ENCODE data around the gene CEP120.
"Not testable (repeated sequence)": the region's sequence is repeated elsewhere in the genome, so short reads cannot be mapped to it uniquely, and the experiment has no call there.

Gene CEP120

DNA sequence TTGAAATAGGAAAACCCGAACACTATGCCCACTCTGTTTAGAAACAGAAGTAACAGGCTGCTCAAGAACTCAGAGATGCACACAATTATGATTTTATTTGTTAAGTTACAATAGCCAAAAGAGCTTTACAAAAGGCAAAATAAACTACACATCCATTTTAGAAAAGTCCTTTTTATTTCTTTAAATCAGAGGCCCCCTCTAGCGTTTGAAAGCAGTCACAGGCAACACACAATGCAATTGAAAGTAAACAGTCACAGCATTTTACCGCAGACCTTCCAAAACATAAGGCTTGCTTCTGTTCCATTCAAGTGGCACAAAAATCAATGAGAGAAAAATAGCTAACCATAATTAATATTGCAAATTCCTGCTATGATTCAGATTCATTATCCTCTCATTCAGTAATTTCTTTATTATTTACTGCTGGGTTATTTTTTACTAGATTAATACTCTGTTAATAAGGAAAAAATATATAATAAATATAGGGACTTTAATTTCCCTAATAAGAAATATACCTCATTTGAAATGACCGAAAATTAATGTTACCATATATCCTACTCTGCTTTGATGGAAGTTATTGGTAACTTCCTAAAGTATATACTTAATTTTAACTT is 78.3 kb downstream of the CEP120 start:
- H3K9me3 ChIP-seq (replicated peaks; ENCODE audit: low read length), result no peaks in the 10 kb centered on the region
- H3K9ac ChIP-seq (ENCODE audit: low read depth, low read length), result no peak overlapping the region
- no peak overlapping the region for H3K4me3 ChIP-seq (ENCODE audit: low read length)
- H3K27me3 ChIP-seq (ENCODE audit: control insufficient read depth, insufficient read depth, low read length), result no peaks in the 10 kb centered on the region
- no peaks in the 10 kb centered on the region for H3K4me1 ChIP-seq (ENCODE audit: control insufficient read depth, insufficient read depth, low read length)
- no peak overlapping the region for H3K4me2 ChIP-seq (ENCODE audit: low read length)
- no peaks in the 10 kb centered on the region for H3K36me3 ChIP-seq (ENCODE audit: insufficient read depth, low read length)

DNA sequence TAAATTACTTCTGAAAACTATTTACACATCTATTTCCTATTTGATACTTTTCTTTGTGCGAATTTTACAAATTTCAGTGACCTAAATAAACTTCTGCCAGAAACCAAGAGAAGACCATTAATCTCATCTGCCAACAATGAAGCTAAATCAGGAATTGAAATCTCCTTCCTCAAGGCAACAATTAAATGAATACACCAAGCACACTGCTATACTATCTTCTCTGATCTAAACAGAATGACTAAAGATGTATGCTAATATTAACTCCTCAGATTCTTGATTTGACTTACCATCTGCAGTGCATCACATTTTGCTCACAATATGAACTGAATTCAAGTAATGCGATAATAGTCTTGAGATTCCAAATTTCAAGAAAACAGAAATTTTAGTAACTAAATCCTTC is 82.3 kb downstream of the CEP120 start:
- Histone ChIP-seq H3K4me2 (ENCODE audit: low read length) (no peak overlapping the region), H3K27me3 (ENCODE audit: control insufficient read depth, insufficient read depth, low read length) (no peaks in the 10 kb centered on the region), H3K4me1 (ENCODE audit: control insufficient read depth, insufficient read depth, low read length) (no peaks in the 10 kb centered on the region), H3K9ac (ENCODE audit: low read depth, low read length) (no peak overlapping the region), H3K36me3 (ENCODE audit: insufficient read depth, low read length) (no peaks in the 10 kb centered on the region), H3K9me3 (replicated peaks; ENCODE audit: low read length) (no peaks in the 10 kb centered on the region), H3K4me3 (ENCODE audit: low read length) (no peak overlapping the region)

DNA sequence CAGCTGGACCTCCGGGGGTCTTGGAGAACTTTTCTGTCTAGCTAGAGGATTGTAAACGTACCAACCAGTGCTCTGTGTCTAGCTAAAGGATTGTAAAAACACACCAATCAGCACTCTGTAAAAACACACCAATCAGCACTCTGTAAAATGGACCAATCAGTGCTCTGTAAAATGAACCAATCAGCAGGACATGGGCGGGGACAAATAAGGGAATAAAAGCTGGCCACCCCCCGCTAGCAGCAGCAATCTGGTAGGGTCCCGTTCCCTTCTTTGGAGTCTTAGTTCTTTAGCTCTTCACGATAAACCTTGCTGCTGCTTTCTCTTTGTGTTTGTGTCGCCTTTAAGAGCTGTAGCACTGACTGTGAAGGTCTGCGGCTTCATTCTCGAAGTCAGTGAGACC is 114.8 kb downstream of the CEP120 start:
- H3K9me3 ChIP-seq (replicated peaks; ENCODE audit: low read length); H3K27me3 ChIP-seq (ENCODE audit: control insufficient read depth, insufficient read depth, low read length); H3K4me1 ChIP-seq (ENCODE audit: control insufficient read depth, insufficient read depth, low read length); H3K36me3 ChIP-seq (ENCODE audit: insufficient read depth, low read length); H3K9ac ChIP-seq (ENCODE audit: low read depth, low read length); H3K4me3 ChIP-seq (ENCODE audit: low read length); H3K4me2 ChIP-seq (ENCODE audit: low read length): not testable (repeated sequence)

DNA sequence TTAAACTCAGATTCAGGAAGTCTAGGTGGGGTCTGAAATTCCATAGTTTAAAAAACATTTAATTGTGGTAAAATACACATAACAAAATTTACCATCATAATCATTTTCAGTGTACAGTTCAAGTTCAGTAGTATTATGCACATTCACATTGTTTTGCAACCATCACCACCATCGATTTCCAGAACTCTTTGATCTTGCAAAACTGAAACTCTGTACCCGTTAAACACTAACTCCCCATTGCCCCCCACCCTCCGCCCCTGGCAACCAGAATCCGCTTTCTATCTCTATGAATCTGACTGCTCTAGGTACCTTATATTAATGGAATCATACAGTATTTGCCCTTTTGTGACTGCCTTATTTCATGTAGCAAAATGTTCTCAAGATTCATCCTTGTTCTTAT is 117.5 kb downstream of the CEP120 start:
- Histone ChIP-seq H3K4me3 (ENCODE audit: low read length) (no peak overlapping the region), H3K36me3 (ENCODE audit: insufficient read depth, low read length) (no peaks in the 10 kb centered on the region), H3K9ac (ENCODE audit: low read depth, low read length) (no peak overlapping the region), H3K27me3 (ENCODE audit: control insufficient read depth, insufficient read depth, low read length) (no peaks in the 10 kb centered on the region), H3K4me1 (ENCODE audit: control insufficient read depth, insufficient read depth, low read length) (no peaks in the 10 kb centered on the region), H3K4me2 (ENCODE audit: low read length) (no peak overlapping the region), H3K9me3 (replicated peaks; ENCODE audit: low read length) (no peaks in the 10 kb centered on the region)

DNA sequence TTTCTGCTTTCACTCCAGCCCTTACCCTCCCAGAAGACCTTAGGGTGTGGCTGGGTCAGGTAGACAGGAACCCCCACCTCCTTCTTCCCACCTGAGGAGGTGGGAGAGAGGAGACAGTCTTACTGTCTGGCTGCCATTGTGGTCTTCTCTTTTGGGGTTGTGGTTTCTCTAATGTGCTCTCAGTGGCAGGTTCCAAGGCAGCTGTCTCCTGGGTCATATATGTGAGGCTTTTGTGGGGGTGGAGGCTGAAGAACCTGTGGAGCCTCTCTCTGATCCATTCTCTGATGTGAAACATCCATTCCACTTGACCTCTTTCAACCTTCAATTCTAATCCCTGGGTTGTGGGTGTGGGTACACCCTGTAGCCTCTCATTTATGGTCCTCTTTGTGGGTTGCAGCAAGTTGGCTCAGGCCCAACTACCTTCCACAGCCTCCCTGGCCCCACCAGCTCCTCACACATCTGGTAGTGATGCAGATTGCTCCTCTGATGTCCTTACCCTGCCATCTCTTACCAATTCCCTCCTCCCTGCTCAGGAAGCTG is 118.4 kb downstream of the CEP120 start:
- no peak overlapping the region for H3K4me3 ChIP-seq (ENCODE audit: low read length)
- no peak overlapping the region for H3K4me2 ChIP-seq (ENCODE audit: low read length)
- no peak overlapping the region for H3K9ac ChIP-seq (ENCODE audit: low read depth, low read length)
- H3K36me3 ChIP-seq (ENCODE audit: insufficient read depth, low read length), result no peaks in the 10 kb centered on the region
- H3K27me3 ChIP-seq (ENCODE audit: control insufficient read depth, insufficient read depth, low read length), result no peaks in the 10 kb centered on the region
- H3K4me1 ChIP-seq (ENCODE audit: control insufficient read depth, insufficient read depth, low read length), result no peaks in the 10 kb centered on the region
- no peaks in the 10 kb centered on the region for H3K9me3 ChIP-seq (replicated peaks; ENCODE audit: low read length)

DNA sequence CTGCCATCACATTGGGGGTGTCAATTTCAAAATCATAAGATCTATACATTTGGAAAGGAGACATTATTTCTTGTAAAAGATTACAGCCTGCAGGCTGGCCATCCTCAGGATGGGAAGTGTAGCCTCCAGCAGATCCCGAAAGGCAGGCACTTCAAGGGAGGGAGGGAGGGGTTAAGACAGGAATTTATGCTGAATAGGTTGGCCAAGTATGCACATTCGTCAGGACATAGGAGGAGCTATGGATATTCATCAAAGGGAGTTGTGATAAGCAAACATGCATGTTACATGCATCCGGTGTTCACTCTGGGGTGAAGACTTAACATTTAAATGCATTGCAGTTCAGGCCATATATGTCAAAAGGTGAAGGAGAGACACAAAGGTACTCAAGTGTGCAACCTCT is 119.4 kb downstream of the CEP120 start:
- H3K36me3 ChIP-seq (ENCODE audit: insufficient read depth, low read length), result no peaks in the 10 kb centered on the region

DNA sequence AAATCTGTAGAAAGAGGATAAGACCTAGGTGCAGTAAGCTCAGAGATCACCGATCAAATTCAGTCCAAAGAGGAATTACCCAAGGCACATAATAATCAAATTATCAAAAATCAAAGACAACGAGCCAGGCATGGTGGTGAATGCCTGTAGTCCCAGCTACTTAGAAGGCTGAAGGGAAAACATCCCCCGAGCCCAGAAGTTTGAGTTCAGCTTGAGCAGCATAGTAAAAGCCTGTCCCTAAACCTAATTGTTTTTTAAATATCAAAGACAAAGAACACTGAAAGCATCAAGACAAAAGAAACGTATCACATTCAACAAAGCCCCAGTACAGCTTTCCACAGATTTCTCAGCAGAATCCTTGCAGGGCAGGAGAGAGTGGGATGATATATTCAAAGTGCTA is 122.9 kb downstream of the CEP120 start:
- Histone ChIP-seq H3K4me1 (ENCODE audit: control insufficient read depth, insufficient read depth, low read length) (no peaks in the 10 kb centered on the region), H3K4me3 (ENCODE audit: low read length) (no peak overlapping the region)

More for the DNA sequence above, 119.4 kb downstream of the CEP120 start:
- H3K9me3 ChIP-seq (replicated peaks; ENCODE audit: low read length), result no peaks in the 10 kb centered on the region
- no peak overlapping the region for H3K9ac ChIP-seq (ENCODE audit: low read depth, low read length)
- H3K4me3 ChIP-seq (ENCODE audit: low read length), result no peak overlapping the region
- no peaks in the 10 kb centered on the region for H3K27me3 ChIP-seq (ENCODE audit: control insufficient read depth, insufficient read depth, low read length)
- no peaks in the 10 kb centered on the region for H3K4me1 ChIP-seq (ENCODE audit: control insufficient read depth, insufficient read depth, low read length)
- H3K4me2 ChIP-seq (ENCODE audit: low read length), result no peak overlapping the region

DNA sequence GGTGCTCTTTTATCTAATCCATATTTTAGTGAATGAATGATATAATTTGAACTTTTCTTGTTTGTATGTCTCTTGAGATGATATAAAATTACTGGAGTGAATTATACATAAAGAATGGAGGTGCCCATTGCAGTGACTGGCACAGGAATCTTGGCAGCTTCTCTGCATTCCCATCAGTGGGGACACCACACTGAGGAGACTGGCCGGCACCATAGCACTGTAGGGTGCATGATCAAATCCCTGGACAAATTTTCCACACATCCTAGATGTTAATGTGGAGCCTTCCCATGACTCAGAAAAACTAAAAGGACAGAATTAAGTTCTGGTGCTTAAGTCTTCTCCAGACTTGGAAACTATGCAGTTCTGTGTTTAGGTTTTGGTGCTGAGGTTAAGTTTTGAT is 124.1 kb downstream of the CEP120 start:
- Histone ChIP-seq H3K9me3 (replicated peaks; ENCODE audit: low read length) (no peaks in the 10 kb centered on the region), H3K9ac (ENCODE audit: low read depth, low read length) (no peak overlapping the region), H3K4me1 (ENCODE audit: control insufficient read depth, insufficient read depth, low read length) (no peaks in the 10 kb centered on the region), H3K36me3 (ENCODE audit: insufficient read depth, low read length) (no peaks in the 10 kb centered on the region), H3K4me2 (ENCODE audit: low read length) (no peak overlapping the region), H3K27me3 (ENCODE audit: control insufficient read depth, insufficient read depth, low read length) (no peaks in the 10 kb centered on the region), H3K4me3 (ENCODE audit: low read length) (no peak overlapping the region)

More for the DNA sequence above, 122.9 kb downstream of the CEP120 start:
- H3K9ac ChIP-seq (ENCODE audit: low read depth, low read length), result no peak overlapping the region
- H3K4me2 ChIP-seq (ENCODE audit: low read length), result no peak overlapping the region
- no peaks in the 10 kb centered on the region for H3K36me3 ChIP-seq (ENCODE audit: insufficient read depth, low read length)
- H3K27me3 ChIP-seq (ENCODE audit: control insufficient read depth, insufficient read depth, low read length), result no peaks in the 10 kb centered on the region
- no peaks in the 10 kb centered on the region for H3K9me3 ChIP-seq (replicated peaks; ENCODE audit: low read length)

DNA sequence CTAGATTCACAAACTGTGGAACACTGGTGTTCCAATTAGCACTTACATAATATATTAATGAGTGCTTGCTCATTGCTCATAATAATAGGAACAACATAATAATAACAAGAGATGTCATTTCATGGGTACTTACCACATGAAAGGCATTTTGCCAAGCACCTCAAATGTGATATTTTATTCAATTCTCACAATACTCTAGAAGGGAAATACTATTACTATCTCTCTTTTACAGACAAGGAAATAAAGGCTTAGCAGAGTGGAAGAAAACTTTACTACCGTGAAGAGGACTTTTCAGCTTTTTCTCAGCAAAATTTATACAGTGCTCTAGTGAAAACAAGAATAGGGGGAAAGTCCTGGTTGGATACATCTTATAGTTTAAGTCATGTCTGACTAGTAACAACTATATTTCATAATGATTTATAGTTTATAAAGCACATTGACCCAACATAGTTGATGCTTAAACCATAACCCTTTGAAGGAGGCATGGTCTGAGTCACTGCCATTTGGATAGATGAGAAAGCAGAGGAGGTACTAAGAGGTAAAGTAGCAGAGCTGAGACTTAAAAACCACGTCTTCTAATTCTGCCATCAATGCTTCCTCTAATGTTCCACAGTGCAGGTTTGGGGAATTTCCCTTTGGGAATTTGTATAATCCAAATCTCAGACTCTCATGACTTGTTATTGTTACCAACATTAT is 124.7 kb downstream of the CEP120 start:
- no peak overlapping the region for H3K9ac ChIP-seq (ENCODE audit: low read depth, low read length)
- no peaks in the 10 kb centered on the region for H3K9me3 ChIP-seq (replicated peaks; ENCODE audit: low read length)
- H3K36me3 ChIP-seq (ENCODE audit: insufficient read depth, low read length), result no peaks in the 10 kb centered on the region
- no peaks in the 10 kb centered on the region for H3K27me3 ChIP-seq (ENCODE audit: control insufficient read depth, insufficient read depth, low read length)
- H3K4me2 ChIP-seq (ENCODE audit: low read length), result no peak overlapping the region
- no peaks in the 10 kb centered on the region for H3K4me1 ChIP-seq (ENCODE audit: control insufficient read depth, insufficient read depth, low read length)
- H3K4me3 ChIP-seq (ENCODE audit: low read length), result no peak overlapping the region

DNA sequence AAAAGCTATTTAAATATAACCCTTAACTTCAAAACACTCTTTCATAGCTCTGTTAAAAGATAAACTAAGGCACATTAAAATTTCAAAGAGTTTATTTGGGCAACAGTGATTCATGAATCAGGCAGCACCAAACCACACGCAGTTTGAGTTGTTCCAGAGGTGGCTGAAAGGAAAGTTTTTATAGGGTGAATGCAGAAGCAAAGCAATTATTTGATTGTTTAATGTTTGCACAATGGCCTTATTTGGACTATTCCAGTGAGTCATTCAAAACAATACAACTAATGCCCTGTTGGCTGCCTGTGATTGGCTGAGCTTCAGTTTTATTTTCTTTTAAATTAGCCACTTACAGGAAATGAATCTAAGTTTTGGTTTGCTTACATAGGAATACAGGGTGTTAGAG is 125.3 kb downstream of the CEP120 start:
- no peaks in the 10 kb centered on the region for H3K9me3 ChIP-seq (replicated peaks; ENCODE audit: low read length)
- no peak overlapping the region for H3K4me2 ChIP-seq (ENCODE audit: low read length)
- H3K4me1 ChIP-seq (ENCODE audit: control insufficient read depth, insufficient read depth, low read length), result no peaks in the 10 kb centered on the region
- no peak overlapping the region for H3K9ac ChIP-seq (ENCODE audit: low read depth, low read length)
- H3K27me3 ChIP-seq (ENCODE audit: control insufficient read depth, insufficient read depth, low read length), result no peaks in the 10 kb centered on the region
- H3K4me3 ChIP-seq (ENCODE audit: low read length), result no peak overlapping the region
- no peaks in the 10 kb centered on the region for H3K36me3 ChIP-seq (ENCODE audit: insufficient read depth, low read length)

DNA sequence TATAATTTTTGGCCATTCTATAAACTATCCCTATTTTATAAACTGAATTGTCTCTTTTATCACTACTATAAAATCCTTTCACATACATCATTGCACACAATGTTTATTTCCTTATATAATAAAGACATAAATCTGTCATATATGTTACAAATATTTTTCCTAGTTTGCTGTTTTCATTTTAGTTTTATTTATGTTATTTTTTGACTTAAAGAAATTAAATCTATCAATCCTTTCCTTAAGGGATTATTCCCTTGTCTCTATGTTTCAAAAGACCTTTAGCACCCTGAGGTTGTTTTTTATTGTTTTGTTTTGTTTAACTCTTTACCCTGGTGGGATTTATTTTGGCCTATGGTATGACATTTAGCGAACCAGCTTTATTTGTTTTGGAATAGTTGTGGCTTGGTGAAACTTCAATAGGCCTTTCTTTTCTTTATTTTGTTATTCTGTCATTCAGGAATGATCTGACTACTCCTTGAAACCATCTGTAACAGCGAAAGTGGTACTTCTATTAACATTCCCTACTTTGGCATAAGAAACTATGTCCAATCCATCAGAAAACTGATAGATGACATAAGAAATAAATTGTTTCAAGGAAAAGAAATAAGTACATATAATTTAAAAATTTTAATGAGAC is 125.9 kb downstream of the CEP120 start:
- Histone ChIP-seq H3K9ac (ENCODE audit: low read depth, low read length) (no peak overlapping the region), H3K4me3 (ENCODE audit: low read length) (no peak overlapping the region), H3K36me3 (ENCODE audit: insufficient read depth, low read length) (no peaks in the 10 kb centered on the region), H3K27me3 (ENCODE audit: control insufficient read depth, insufficient read depth, low read length) (no peaks in the 10 kb centered on the region), H3K9me3 (replicated peaks; ENCODE audit: low read length) (no peaks in the 10 kb centered on the region), H3K4me2 (ENCODE audit: low read length) (no peak overlapping the region), H3K4me1 (ENCODE audit: control insufficient read depth, insufficient read depth, low read length) (no peaks in the 10 kb centered on the region)
